ENCODE data around the gene ITPR2.

Gene ITPR2

GRCh38 chr12:26821212-26821701 lies 11.7 kb downstream of the ITPR2 start:
- no peak for DNase-seq

GRCh38 chr12:26818636-26819035 lies 14.4 kb downstream of the ITPR2 start:
- no peak for DNase-seq

DNA sequence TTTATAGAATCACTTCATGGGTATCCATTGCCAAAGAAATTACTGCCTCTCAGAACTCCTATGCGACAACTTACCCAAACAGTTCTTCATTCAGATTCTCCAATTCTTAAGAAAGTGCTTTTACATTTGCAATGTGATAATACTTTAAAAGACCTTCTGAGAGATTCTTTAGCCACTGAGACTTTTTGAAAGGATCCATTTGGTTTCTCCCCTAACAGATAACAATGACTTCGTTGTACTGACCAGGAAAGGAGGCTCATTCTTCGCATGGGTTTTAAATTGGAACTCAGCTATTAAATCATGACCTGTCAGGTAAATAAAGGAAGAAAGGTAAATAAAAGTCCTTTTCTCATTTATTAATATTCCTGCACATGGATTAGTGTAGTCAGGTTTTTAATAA lies 14.8 kb downstream of the ITPR2 start:
- DNase-seq: no peak

- no peak for DNase-seq
These were observed 15.8 kb downstream of the ITPR2 start for GRCh38 chr12:26817183-26817591.

DNA sequence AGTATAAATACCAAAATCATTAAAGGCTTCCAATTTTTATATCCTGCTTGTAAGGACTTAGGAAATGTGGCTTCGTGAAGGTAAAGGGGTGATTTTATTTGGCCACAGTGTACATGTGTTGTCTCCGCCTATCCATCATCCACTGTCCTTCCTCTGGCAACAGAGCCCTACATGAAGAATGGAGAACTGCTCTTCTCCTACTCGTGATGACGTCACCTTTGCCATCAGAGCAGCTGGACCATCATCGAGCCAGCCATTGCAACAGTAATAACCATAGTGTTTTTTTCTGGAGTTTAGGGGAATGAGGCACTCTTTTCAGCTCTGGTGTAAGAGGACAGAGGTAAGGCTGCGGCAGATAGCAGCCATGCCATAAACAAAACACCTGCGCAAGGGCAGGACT lies 19.2 kb downstream of the ITPR2 start:
- no peak for DNase-seq

DNA sequence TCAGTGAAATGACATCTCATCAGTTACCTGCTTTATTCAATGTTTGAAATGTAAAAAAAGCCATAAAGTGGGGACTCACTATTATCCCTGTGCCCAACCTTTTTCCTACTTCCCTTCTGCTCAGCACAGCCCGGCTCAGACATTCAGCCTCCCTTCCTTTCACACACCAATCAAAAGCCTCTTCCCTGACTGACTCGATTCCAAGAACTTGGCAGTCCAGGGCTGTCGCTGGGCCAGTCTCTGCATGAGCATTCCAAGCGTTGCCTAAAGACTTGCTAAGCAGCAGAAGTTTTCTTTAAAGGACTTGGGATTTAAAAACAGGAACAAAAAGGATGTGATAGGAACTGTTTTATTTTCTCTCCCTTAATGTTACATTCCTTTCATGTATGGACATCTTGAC lies 22.7 kb downstream of the ITPR2 start:
- no peak for DNase-seq

DNA sequence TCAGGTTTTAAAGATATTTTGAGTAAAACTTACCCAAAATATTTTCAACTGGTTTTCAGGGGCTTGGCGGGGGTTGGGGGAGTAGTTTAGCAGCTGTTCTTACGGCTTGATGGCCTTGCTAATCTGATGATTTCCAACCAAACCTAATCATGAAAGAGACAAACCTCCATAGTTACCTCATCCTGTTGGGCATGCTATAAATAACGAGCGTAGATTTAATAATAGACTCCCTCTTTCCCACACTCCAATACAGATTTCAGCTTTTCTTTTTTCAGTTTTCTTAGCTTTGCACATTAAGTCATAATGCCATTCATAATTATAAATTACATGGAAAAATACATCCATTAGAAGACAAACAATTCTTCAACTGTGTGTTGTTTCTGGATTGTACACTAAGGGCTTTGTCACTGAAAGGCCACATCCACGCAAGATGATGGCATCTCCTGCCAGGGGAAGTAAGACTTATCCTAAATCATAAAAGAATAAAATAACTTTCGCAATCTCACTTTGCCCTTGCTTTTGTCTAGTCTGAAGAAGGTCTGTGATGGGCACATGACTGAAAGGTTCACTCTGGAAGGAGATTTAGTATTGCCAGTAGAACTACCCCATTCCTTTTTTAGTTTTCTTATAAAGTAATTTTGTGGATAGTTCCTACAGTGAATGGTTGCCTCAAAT lies 23.2 kb downstream of the ITPR2 start:
- no peak for DNase-seq

- DNase-seq: no peak
These were observed 24.1 kb downstream of the ITPR2 start for GRCh38 chr12:26808766-26809476.

- DNase-seq: no peak
These were observed 25.7 kb downstream of the ITPR2 start for GRCh38 chr12:26807292-26807691.

GRCh38 chr12:26806556-26806955 lies 26.4 kb downstream of the ITPR2 start:
- DNase-seq: no peak

GRCh38 chr12:26805401-26805971 lies 27.5 kb downstream of the ITPR2 start:
- DNase-seq: no peak

- DNase-seq: no peak
These were observed 29.4 kb downstream of the ITPR2 start for GRCh38 chr12:26803552-26803951.

GRCh38 chr12:26801486-26801885 lies 31.5 kb downstream of the ITPR2 start:
- no peak for DNase-seq

DNA sequence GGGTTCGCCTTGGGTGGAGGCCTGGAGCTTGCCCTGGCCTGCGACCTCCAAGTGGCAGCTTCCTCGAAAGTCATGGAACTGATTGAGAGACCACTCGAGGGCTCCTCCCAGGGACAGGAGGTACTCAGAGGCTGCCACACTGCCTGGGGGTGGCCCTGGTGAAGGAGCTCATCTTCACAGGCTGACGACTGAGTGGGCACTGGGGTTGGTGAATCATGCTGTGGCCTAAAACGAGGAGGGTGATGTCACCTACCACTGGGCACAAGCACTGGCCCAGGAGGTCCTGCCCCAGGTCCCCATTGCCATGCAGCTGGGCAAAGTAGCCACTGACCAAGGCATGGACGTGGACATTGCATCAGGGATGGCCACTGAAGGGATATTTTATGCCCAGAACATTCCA lies 32.1 kb downstream of the ITPR2 start:
- no peak for DNase-seq

DNA sequence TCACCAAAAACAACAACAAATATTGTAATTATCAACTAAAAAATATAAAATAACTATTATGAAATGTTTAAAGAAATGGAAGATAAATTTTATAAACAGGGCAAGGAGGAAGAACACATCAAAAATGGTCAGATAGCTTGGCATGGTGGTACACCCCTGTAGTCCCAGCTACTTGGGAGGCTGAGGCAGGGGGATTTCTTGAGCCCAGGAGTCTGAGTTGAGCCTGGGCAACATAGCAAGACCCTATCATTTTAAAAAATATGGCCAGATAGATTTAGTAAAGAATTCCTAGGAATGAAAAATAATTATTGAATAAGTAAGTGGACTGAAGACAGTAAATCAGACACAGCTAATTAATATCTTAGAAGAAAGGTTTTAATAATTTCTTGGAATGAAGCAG lies 32.6 kb downstream of the ITPR2 start:
- DNase-seq: no peak

DNA sequence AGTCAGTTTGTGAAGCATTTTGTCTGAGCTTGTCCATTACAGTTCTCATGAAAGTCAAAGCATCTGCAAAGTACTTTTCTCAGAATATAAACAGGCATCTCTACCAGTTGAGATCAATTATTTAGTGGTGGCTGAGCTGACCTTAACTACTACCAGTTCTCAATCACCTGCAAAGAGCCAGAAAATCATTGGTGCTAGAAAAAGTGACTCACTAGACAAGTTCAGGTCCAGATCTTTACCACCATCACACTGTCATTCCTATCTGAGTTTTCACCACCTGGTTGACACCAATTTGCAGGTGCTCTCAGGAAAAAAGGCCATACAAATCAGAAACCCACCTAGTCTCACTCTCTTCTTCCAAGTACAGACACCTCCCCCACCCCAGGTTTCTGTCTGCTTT lies 33.3 kb downstream of the ITPR2 start:
- no peak for DNase-seq

DNA sequence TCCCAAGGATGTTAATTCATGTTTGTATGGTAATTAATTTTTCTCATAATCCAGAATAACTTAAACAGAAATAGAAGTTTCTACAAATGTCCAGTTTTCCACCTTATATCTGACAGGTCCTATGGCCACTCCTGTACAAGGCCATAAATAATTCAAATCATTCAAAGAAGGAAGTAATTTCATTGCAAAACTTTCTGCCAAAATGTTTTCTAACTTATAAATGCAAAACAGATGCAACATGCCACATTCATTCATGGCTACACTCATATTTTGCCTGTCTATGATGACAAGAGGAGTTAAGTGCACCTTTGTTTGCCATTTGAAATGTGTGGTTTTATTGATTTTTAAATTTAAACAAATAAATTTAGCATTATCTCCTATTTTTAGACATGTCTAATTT lies 34.4 kb downstream of the ITPR2 start:
- no peak for DNase-seq

- no peak for DNase-seq
These were observed 35.0 kb downstream of the ITPR2 start for GRCh38 chr12:26798023-26798422.

- DNase-seq: no peak
These were observed 37.1 kb downstream of the ITPR2 start for GRCh38 chr12:26795910-26796309.

DNA sequence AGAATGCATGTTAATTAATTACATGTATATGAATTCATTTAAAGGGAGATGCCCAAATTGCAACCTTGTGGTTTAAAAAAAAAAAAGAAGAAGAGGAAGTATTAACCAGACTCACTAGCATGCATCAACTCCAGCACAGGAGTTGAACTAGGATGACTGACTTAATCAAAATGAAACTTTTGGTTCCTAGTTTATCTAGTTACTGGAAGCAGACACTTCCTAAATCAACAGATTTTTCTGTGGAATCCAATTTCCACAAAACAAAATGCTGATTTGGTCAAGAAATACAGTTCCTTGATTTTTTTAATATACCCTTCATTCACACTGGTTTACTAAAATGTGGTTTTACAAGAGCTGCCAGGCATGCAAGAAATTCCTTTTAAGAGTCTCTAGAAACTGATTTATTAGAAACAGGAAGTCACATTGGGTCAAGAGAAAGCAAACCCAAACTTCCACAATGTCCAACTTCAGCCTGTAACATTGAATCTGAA lies 41.6 kb downstream of the ITPR2 start:
- DNase-seq: no peak

DNA sequence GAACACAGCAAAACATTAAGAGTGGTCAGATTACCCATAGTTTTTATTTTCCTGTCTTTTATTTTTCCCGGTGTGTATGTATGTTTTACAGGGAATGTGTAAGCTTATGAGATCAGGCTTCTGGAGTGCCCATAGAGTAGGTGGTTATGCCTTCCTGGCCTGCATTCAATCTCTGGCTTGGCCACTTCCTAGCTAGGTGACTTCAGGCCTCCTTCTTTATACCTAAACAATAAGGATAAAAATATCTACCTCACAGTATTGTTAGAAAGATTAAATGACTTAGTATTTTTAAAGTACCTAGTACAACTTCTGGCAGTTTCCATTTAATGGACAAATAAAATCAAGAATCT lies 42.4 kb downstream of the ITPR2 start:
- no peak for DNase-seq

DNA sequence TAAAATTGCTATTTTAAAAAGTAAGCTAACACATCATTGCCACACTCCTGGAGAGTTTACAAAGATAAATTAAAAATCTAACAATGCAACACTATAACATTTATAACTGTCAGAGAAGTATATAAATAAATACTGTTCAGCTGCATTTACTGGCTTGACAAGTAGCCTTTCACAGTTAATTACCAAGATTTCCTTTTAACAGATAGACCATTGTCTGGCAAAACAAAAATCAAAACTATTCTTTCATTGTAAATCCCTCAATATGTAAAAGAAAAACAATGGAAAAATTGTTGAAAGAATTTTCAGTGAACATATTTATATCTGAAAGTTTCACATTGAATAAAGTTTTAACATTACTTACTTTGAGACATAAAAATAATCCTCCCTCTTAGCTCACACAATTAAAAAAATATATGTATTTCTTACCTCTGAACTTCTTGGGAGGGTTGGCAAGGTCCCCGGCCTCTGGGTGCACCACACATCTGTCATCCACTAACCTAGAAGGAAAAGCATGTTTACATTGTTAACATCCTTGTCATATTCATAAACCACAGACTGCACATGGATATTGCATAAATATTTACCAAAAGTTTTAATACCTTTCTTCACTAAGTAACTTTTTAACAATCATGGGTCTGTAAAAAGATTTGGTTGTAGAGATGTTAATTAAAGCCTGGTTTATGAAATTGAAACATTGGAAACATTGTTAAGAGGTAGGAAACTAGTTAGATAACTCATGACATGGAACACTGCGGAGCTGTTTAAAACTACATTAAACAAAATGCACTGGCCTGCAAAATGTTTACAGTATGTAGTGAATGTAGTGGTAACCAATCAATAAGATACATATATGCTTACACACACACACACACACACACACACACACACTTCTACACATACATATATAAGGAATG lies 43.0 kb downstream of the ITPR2 start:
- no peak for DNase-seq

DNA sequence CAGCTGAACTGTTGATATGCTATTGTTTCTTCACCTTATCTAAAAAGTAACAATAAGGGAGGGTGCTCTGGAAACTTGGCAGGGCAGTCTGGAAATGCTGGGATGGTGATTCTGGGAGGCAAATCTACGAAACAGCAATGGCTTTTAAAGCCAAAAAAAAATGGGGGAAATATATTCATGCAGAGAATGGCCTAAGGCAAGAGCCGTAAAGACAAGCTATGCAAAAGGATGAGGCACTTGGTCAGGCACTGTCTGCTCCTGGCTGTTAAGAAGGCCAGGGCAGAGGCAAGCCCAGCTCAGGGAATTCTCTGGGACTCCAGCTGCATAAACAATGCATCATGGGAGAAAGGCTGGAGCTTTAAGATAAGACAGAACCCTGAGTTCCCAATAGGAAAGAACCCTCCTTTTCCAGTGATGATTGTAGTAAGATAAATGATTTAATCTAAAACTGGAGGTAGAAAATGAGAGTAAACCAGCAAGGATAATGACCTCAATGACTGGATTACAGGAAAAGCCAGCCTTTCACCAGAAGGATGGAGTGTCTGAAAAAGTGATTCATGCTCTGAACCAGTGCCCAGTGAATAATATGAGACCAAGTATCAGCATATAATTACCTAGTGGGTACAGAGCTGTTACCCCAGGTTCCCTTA lies 46.0 kb downstream of the ITPR2 start:
- DNase-seq: no peak

Data from cerebellar nuclear complex (tissue), 1 donor.